ENCODE measurements around the gene TECTB.

DNA sequence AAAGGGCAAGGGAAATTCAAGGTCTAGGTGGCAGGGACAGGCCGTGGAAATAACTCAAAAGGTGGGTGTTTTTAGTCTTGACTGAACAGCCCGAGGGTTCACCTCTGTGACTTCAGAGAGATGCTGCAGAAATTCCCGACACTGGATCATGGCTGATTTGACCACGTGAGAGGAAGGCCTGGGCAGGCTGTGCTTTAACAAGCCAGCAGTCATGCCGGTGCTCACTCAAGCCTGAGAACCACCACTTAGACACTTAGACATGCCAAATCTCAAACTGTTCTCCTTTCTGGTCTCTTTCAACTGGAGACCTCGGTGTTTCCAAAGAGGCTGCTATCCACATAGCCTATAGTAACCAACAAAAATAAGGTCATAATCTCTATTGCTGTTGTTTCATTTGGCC is 15.4 kb downstream of the TECTB start:
- TF ChIP-seq EZH2 (IDR thresholded peaks at IDR 0.05; ENCODE audit: insufficient read depth, low read length) (no peak), CTCF (IDR thresholded peaks at IDR 0.05; ENCODE audit: insufficient read depth, low read depth, low read length) (no peak)
